Measurements from ENCODE around the gene TMEM35A. TPM values are rescaled to one million over a fixed set of nuclear protein-coding genes. Genes with fewer than 3 reads are reported as not detected.

TMEM35A gene
- total and polyA plus RNA-seq, 9 of the 15 experiments (the other 6 are each of a cell fraction or from before 2014, with no cell fraction given) = not detected

- no TSS peak for BruUV-seq (replicated peaks)
- Histone ChIP-seq H2AFZ (ENCODE audit: low read depth, low read length) (no peak overlapping the region), H3K4me3 (no peak overlapping the region), H3K27ac (ENCODE audit: extremely low read depth, low read depth, low read length) (no peak overlapping the region), H3K4me1 (replicated peaks in 1 of 2; ENCODE audit: control insufficient read depth in 2 of 2, insufficient read depth in 2 of 2, low read length in 2 of 2) (no peaks in the 10 kb centered on the region; a peak in 1 of 5 replicates), H3K4me2 (ENCODE audit: insufficient read depth, low read length) (no peak overlapping the region), H3K9ac (ENCODE audit: insufficient read depth in 1 of 2, low read depth in 2 of 2, low read length in 2 of 2) (no peak overlapping the region), H3K79me2 (ENCODE audit: control insufficient read depth, insufficient read depth, low read length) (no peaks in the 10 kb centered on the region), H3K27me3 (ENCODE audit: control insufficient read depth in 2 of 2, insufficient read depth in 2 of 2, low read length in 2 of 2) (peaks cover 0 to 11% of the 10 kb centered on the region in 2 experiments; a peak in 2 of 5 replicates), H3K9me3 (replicated peaks; ENCODE audit: control insufficient read depth, insufficient read depth, low read depth, low read length) (no peaks in the 10 kb centered on the region), H3K36me3 (ENCODE audit: control insufficient read depth, insufficient read depth, low read length) (no peaks in the 10 kb centered on the region), H3K9me1 (ENCODE audit: control insufficient read depth, insufficient read depth, low read length) (no peaks in the 10 kb centered on the region), H4K20me1 (replicated peaks; ENCODE audit: control insufficient read depth, insufficient read depth, low read length) (no peaks in the 10 kb centered on the region)
- ChIA-PET CTCF (ENCODE audit: low intra/inter-chr PET ratio) (no interaction called here), POLR2A (no interaction called here)
- no peak for FAIRE-seq
- DNase-seq (ENCODE audit: extremely low read depth in 1 of 4, low spot score in 3 of 4) = no peak
- no peak for TF ChIP-seq E2F1 (CRISPR knock-in tag; IDR thresholded peaks at IDR 0.05)
- no peak for TF ChIP-seq FOXJ2 (tag; IDR thresholded peaks at IDR 0.05)
- TF ChIP-seq GMEB1 (CRISPR knock-in tag; IDR thresholded peaks at IDR 0.05) = no peak
- no peak for ATAC-seq
- WGBS (ENCODE audit: insufficient coverage, low coverage, missing lambda C conversion rate) = 2% methylated on average over 3 of the region's 3 CpGs
- intact Hi-C loops (cut with micrococcal nuclease) (no loop called here), in situ Hi-C loops (cut with MboI) (no loop called here)
These were observed 2.6 kb downstream of the TMEM35A start for GRCh38 chrX:101081231-101081630.

Data from K562 (cell line).